Thyroid gland (tissue), 4 donors: ENCODE measurements around the gene C9orf50.

Experiments used
- CTCF ChIP-seq, 6 experiments: fragments of 200-600 bp in 3 of 6; fragments of 450-650 bp in 3 of 6; sonication (generic) in 3 of 6; IDR thresholded peaks; one replicate each; pipeline ENCODE4 v1.5.1; 2016 to 2019; ENCODE audit warnings: antibody characterized with exemption in 6 of 6, mild to moderate bottlenecking in 2 of 6, inconsistent platforms in 1 of 6, moderate library complexity in 1 of 6
- POLR2A ChIP-seq, 2 donors: fragments of 450-650 bp; IDR thresholded peaks; one replicate each; pipeline ENCODE4 v1.6.1; 2017; ENCODE audit warnings: antibody characterized with exemption in 2 of 2, mild to moderate bottlenecking in 2 of 2, moderate library complexity in 1 of 2

- peak in 1 of 6 experiments; percentile 9 for TF ChIP-seq CTCF (IDR thresholded peaks at IDR 0.05)
- no peak for TF ChIP-seq POLR2A (IDR thresholded peaks at IDR 0.05)
These were observed 873 bp downstream of the C9orf50 start for GRCh38 chr9:129619787-129620668.
